HEK293 (cell line): ENCODE data around the gene ADAM23.

Experiments used
- CTCF ChIA-PET: fragments of 350-600 bp; formaldehyde crosslinking; extraction: SDS; loops from one replicate; lab custom pipeline; 2021; ENCODE audit warnings: antibody characterized with exemption; lab: Yijun Ruan, JAX
- POLR2A ChIA-PET: fragments of 300-600 bp; formaldehyde crosslinking; extraction: SDS; loops from one replicate; lab custom pipeline; 2020; ENCODE audit warnings: antibody characterized with exemption, inconsistent platforms; lab: Yijun Ruan, JAX
- H3K27ac ChIP-seq: fragments of 200-500 bp; sonication (Bioruptor generic); 2 replicates; pipeline ENCODE4 v1.5.1; 2014; ENCODE audit warnings: low read depth, low read length, control low read depth, inconsistent platforms; ENCODE audit errors: extremely low read depth
- H3K36me3 ChIP-seq, 2 experiments: fragments of 200-500 bp in 1 of 2; sonication (Bioruptor generic) in 1 of 2; 1 replicate in 1 of 2; 2 replicates in 1 of 2; pipeline ENCODE4 v1.5.1; 2014 to 2017; ENCODE audit warnings: inconsistent platforms in 2 of 2, low read length in 2 of 2; ENCODE audit not compliant: control insufficient read depth in 2 of 2, insufficient read depth in 1 of 2
- H3K4me1 ChIP-seq: fragments of 200-500 bp; sonication (Bioruptor generic); 2 replicates; pipeline ENCODE4 v1.5.1; 2014; ENCODE audit warnings: mild to moderate bottlenecking, low read length, inconsistent platforms; ENCODE audit not compliant: control insufficient read depth, insufficient read depth
- H3K4me3 ChIP-seq: 2 replicates; pipeline ENCODE4 v1.5.1; 2011; ENCODE audit warnings: low read depth, mild to moderate bottlenecking, control low read depth, low read length, moderate library complexity
- H3K9me3 ChIP-seq: fragments of 200-500 bp; sonication (Bioruptor generic); 2 replicates; pipeline ENCODE4 v1.5.1; 2014; ENCODE audit warnings: low read depth, low read length, inconsistent platforms; ENCODE audit not compliant: control insufficient read depth, insufficient read depth
- ATF2 ChIP-seq: fragments of 450-650 bp; formaldehyde crosslinking; IDR thresholded peaks from 2 replicates; pipeline ENCODE4 v1.5.1; 2016; ENCODE audit warnings: missing biosample characterization, missing genetic modification characterization, low read depth
- FEZF1 ChIP-seq: fragments of 450-650 bp; formaldehyde crosslinking; IDR thresholded peaks from 2 replicates; pipeline ENCODE4 v1.5.1; 2016; ENCODE audit warnings: missing biosample characterization, missing genetic modification characterization
- HOXA7 ChIP-seq: sonication (generic); formaldehyde crosslinking; IDR thresholded peaks from 2 replicates; pipeline ENCODE4 v1.8.1; 2022; ENCODE audit warnings: missing genetic modification reagents, borderline replicate concordance
- KLF1 ChIP-seq: fragments of 450-650 bp; formaldehyde crosslinking; IDR thresholded peaks from 2 replicates; pipeline ENCODE4 v1.5.1; 2016; ENCODE audit warnings: missing biosample characterization, missing genetic modification characterization
- PRDM2 ChIP-seq: fragments of 450-650 bp; formaldehyde crosslinking; IDR thresholded peaks from 2 replicates; pipeline ENCODE4 v1.5.1; 2016; ENCODE audit warnings: missing biosample characterization, missing genetic modification characterization, borderline replicate concordance
- RBAK ChIP-seq: fragments of 450-650 bp; formaldehyde crosslinking; IDR thresholded peaks from 2 replicates; pipeline ENCODE4 v1.5.1; 2016; ENCODE audit warnings: missing biosample characterization, missing genetic modification characterization
- SP2 ChIP-seq: fragments of 450-650 bp; formaldehyde crosslinking; IDR thresholded peaks from 2 replicates; pipeline ENCODE4 v1.5.1; 2016; ENCODE audit warnings: missing biosample characterization, missing genetic modification characterization
- SP3 ChIP-seq: fragments of 450-650 bp; formaldehyde crosslinking; IDR thresholded peaks from 2 replicates; pipeline ENCODE4 v1.5.1; 2016; ENCODE audit warnings: missing biosample characterization, missing genetic modification characterization
- WT1 ChIP-seq: fragments of 450-650 bp; formaldehyde crosslinking; IDR thresholded peaks from 2 replicates; pipeline ENCODE4 v1.5.1; 2016; ENCODE audit warnings: missing biosample characterization, missing genetic modification characterization
- ZNF184 ChIP-seq: fragments of 450-650 bp; IDR thresholded peaks from 2 replicates; pipeline ENCODE4 v1.5.1; 2018; ENCODE audit warnings: missing biosample characterization, mild to moderate bottlenecking, missing genetic modification characterization
- ZNF19 ChIP-seq: fragments of 450-650 bp; formaldehyde crosslinking; IDR thresholded peaks from 2 replicates; pipeline ENCODE4; 2016; ENCODE audit warnings: missing biosample characterization, missing genetic modification characterization, low read depth
- ZNF2 ChIP-seq: fragments of 450-650 bp; formaldehyde crosslinking; IDR thresholded peaks from 2 replicates; pipeline ENCODE4 v1.5.1; 2016; ENCODE audit warnings: missing biosample characterization, missing genetic modification characterization
- ZNF214 ChIP-seq: fragments of 450-650 bp; formaldehyde crosslinking; IDR thresholded peaks from 2 replicates; pipeline ENCODE4 v1.5.1; 2017; ENCODE audit warnings: missing biosample characterization, mild to moderate bottlenecking, missing genetic modification characterization, borderline replicate concordance
- ZNF239 ChIP-seq: fragments of 450-650 bp; formaldehyde crosslinking; IDR thresholded peaks from 2 replicates; pipeline ENCODE4 v1.5.1; 2016; ENCODE audit warnings: missing biosample characterization, missing genetic modification characterization
- ZNF391 ChIP-seq: fragments of 450-650 bp; formaldehyde crosslinking; IDR thresholded peaks from 2 replicates; pipeline ENCODE4 v1.5.1; 2016; ENCODE audit warnings: low read depth, missing biosample characterization, missing genetic modification characterization, borderline replicate concordance
- ZNF560 ChIP-seq: fragments of 450-650 bp; formaldehyde crosslinking; IDR thresholded peaks from 2 replicates; pipeline ENCODE4 v1.5.1; 2017; ENCODE audit warnings: missing biosample characterization, missing genetic modification characterization, borderline replicate concordance
- ZNF654 ChIP-seq: fragments of 450-650 bp; formaldehyde crosslinking; IDR thresholded peaks from 2 replicates; pipeline ENCODE4 v1.5.1; 2016; ENCODE audit warnings: low read depth, missing biosample characterization, missing genetic modification characterization
- ZNF670 ChIP-seq: fragments of 450-650 bp; formaldehyde crosslinking; IDR thresholded peaks from 2 replicates; pipeline ENCODE4 v1.5.1; 2016; ENCODE audit warnings: missing biosample characterization, missing genetic modification characterization, low read depth
- ZNF677 ChIP-seq: fragments of 450-650 bp; IDR thresholded peaks from 2 replicates; pipeline ENCODE4 v1.5.0; 2018; ENCODE audit warnings: missing biosample characterization, mild to moderate bottlenecking, missing genetic modification characterization, moderate library complexity
- ZNF747 ChIP-seq: fragments of 450-650 bp; formaldehyde crosslinking; IDR thresholded peaks from 2 replicates; pipeline ENCODE4 v1.5.1; 2016; ENCODE audit warnings: missing biosample characterization, missing genetic modification characterization
- ZNF76 ChIP-seq: fragments of 450-650 bp; formaldehyde crosslinking; IDR thresholded peaks from 2 replicates; pipeline ENCODE4; 2016; ENCODE audit warnings: low read depth, missing biosample characterization, missing genetic modification characterization, borderline replicate concordance
- ZSCAN23 ChIP-seq: fragments of 450-650 bp; formaldehyde crosslinking; IDR thresholded peaks from 2 replicates; pipeline ENCODE4 v1.5.1; 2016; ENCODE audit warnings: missing biosample characterization, missing genetic modification characterization
- TF ChIP-seq, protein P1 (sequence below): fragments of 450-650 bp; formaldehyde crosslinking; IDR thresholded peaks from 2 replicates; pipeline ENCODE4 v1.5.1; 2016; ENCODE audit warnings: missing biosample characterization, missing genetic modification characterization

The ADAM23 gene

GRCh38 chr2:206584323-206585116 is 141.2 kb downstream of the ADAM23 start:
- Histone ChIP-seq H3K4me1 (no peaks in the 10 kb centered on the region), H3K36me3 (peaks cover 0 to 3% of the 10 kb centered on the region in 2 experiments; a peak in 1 of 3 replicates), H3K4me3 (no peak overlapping the region), H3K9me3 (no peaks in the 10 kb centered on the region), H3K27ac (no peak overlapping the region)
- TF ChIP-seq HOXA7 (CRISPR knock-in tag) = no peak
- TF ChIP-seq ZNF2 (tag by site-specific recombination) = no peak
- TF ChIP-seq ZNF670 (tag by site-specific recombination) = no peak
- no peak for TF ChIP-seq ZNF214 (tag by site-specific recombination)
- TF ChIP-seq, protein P1, sequence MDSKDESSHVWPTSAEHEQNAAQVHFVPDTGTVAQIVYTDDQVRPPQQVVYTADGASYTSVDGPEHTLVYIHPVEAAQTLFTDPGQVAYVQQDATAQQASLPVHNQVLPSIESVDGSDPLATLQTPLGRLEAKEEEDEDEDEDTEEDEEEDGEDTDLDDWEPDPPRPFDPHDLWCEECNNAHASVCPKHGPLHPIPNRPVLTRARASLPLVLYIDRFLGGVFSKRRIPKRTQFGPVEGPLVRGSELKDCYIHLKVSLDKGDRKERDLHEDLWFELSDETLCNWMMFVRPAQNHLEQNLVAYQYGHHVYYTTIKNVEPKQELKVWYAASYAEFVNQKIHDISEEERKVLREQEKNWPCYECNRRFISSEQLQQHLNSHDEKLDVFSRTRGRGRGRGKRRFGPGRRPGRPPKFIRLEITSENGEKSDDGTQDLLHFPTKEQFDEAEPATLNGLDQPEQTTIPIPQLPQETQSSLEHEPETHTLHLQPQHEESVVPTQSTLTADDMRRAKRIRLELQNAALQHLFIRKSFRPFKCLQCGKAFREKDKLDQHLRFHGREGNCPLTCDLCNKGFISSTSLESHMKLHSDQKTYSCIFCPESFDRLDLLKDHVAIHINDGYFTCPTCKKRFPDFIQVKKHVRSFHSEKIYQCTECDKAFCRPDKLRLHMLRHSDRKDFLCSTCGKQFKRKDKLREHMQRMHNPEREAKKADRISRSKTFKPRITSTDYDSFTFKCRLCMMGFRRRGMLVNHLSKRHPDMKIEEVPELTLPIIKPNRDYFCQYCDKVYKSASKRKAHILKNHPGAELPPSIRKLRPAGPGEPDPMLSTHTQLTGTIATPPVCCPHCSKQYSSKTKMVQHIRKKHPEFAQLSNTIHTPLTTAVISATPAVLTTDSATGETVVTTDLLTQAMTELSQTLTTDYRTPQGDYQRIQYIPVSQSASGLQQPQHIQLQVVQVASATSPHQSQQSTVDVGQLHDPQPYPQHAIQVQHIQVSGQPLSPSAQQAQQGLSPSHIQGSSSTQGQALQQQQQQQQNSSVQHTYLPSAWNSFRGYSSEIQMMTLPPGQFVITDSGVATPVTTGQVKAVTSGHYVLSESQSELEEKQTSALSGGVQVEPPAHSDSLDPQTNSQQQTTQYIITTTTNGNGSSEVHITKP = no peak
- no peak for TF ChIP-seq ZNF76
- no peak for TF ChIP-seq ZNF391 (tag by site-specific recombination)
- no peak for TF ChIP-seq ZNF654 (tag by site-specific recombination)
- TF ChIP-seq SP2 = no peak
- TF ChIP-seq ZNF560 (tag by site-specific recombination) = no peak
- no peak for TF ChIP-seq FEZF1
- TF ChIP-seq SP3 (tag by site-specific recombination) = no peak
- TF ChIP-seq ZNF677 = no peak
- TF ChIP-seq KLF1 (tag by site-specific recombination) = no peak
- ChIA-PET POLR2A (no interaction called here), CTCF (interaction anchor here (0.6 kb wide), 1 partner anchor 145 kb away, joined by 3 read pairs; no protein-coding TSS in a partner anchor)

DNA sequence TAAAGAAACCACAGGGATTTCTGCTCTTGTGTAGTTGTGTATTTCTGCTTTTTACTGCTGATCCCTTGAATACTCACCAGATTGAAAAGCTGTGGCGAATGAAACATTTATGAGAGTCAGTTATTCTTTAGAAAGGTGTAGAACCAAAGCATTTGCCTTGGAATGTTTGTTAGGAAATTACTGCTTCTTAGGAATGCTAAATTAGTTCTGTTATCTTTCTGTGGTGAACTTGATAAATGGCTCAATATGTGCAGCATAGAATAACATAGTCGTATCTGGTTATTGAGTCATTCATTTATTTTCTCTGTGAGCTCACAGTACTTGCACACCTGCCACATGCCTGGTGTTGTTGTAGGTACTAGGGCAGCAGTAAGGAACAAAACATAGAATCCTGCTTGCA is 142.0 kb downstream of the ADAM23 start:
- H3K4me3 ChIP-seq = no peak overlapping the region
- H3K9me3 ChIP-seq = no peaks in the 10 kb centered on the region
- no peak overlapping the region for H3K27ac ChIP-seq
- H3K36me3 ChIP-seq = peaks cover 0 to 3% of the 10 kb centered on the region in 2 experiments; a peak in 1 of 3 replicates
- CTCF ChIA-PET = no interaction called here
- TF ChIP-seq ZNF747 (tag by site-specific recombination) = no peak
- TF ChIP-seq WT1 = no peak
- no peak for TF ChIP-seq ZNF19 (tag by site-specific recombination)
- TF ChIP-seq ZNF654 (tag by site-specific recombination) = no peak
- no peak for TF ChIP-seq PRDM2
- TF ChIP-seq ZNF184 (tag by site-specific recombination) = no peak
- no peak for TF ChIP-seq ATF2
- no peak for TF ChIP-seq ZNF239 (tag by site-specific recombination)
- TF ChIP-seq RBAK = no peak
- TF ChIP-seq ZSCAN23 (tag by site-specific recombination) = no peak
- POLR2A ChIA-PET = no interaction called here
- no peaks in the 10 kb centered on the region for H3K4me1 ChIP-seq
